ENCODE data around the gene NPAS3. TPM values are rescaled to one million over a fixed set of nuclear protein-coding genes. Genes with fewer than 3 reads are reported as not detected.

The NPAS3 gene
- total RNA-seq, 1 experiment from 2014 or later: 0.36 TPM

- Histone ChIP-seq H3K9ac (ENCODE audit: low read length) (no peak overlapping the region), H3K79me2 (ENCODE audit: low read length) (no peaks in the 10 kb centered on the region), H3K9me2 (replicated peaks; ENCODE audit: low read length) (no peaks in the 10 kb centered on the region), H2AFZ (ENCODE audit: low read length) (no peak overlapping the region), H3K9me3 (ENCODE audit: low read length) (no peaks in the 10 kb centered on the region), H4K20me1 (ENCODE audit: low read length) (no peaks in the 10 kb centered on the region), H3K4me3 (ENCODE audit: low read length) (no peak overlapping the region), H3K27ac (ENCODE audit: low read length) (no peak overlapping the region), H3K27me3 (ENCODE audit: low read length) (no peaks in the 10 kb centered on the region), H3K4me1 (ENCODE audit: insufficient read depth, low read length) (peaks cover 11% of the 10 kb centered on the region; the same call in 1 of the 2 replicates), H3F3A (ENCODE audit: low read length, unreplicated experiment) (no peaks in the 10 kb centered on the region), H3K36me3 (ENCODE audit: low read depth, low read length) (no peaks in the 10 kb centered on the region), H3K4me2 (ENCODE audit: low read length) (no peak overlapping the region)
- intact Hi-C loops (cut with micrococcal nuclease): no loop called here
- TF ChIP-seq EZH2phosphoT487 (IDR thresholded peaks at IDR 0.05; ENCODE audit: borderline replicate concordance, low read length) (no peak), EZH2 (IDR thresholded peaks at IDR 0.05; ENCODE audit: low read length, unreplicated experiment) (no peak)
- TF ChIP-seq, protein P1, sequence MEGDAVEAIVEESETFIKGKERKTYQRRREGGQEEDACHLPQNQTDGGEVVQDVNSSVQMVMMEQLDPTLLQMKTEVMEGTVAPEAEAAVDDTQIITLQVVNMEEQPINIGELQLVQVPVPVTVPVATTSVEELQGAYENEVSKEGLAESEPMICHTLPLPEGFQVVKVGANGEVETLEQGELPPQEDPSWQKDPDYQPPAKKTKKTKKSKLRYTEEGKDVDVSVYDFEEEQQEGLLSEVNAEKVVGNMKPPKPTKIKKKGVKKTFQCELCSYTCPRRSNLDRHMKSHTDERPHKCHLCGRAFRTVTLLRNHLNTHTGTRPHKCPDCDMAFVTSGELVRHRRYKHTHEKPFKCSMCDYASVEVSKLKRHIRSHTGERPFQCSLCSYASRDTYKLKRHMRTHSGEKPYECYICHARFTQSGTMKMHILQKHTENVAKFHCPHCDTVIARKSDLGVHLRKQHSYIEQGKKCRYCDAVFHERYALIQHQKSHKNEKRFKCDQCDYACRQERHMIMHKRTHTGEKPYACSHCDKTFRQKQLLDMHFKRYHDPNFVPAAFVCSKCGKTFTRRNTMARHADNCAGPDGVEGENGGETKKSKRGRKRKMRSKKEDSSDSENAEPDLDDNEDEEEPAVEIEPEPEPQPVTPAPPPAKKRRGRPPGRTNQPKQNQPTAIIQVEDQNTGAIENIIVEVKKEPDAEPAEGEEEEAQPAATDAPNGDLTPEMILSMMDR (conservative IDR thresholded peaks at IDR 0.05; ENCODE audit: low read depth, low read length): no peak
- ChIA-PET CTCF (no interaction called here), POLR2A (ENCODE audit: unreplicated experiment) (no interaction called here)
- ATAC-seq (no peak), DNase-seq (no peak)
- BruUV-seq (replicated peaks): no TSS peak
Measured at GRCh38 chr14:33788161-33788560, 849.5 kb downstream of the NPAS3 start.

- no peaks in the 10 kb centered on the region for H3K36me3 ChIP-seq (ENCODE audit: low read depth, low read length)
- TF ChIP-seq EZH2 (IDR thresholded peaks at IDR 0.05; ENCODE audit: low read length, unreplicated experiment): no peak
- TF ChIP-seq, protein P1 (conservative IDR thresholded peaks at IDR 0.05; ENCODE audit: low read depth, low read length): no peak
- no peaks in the 10 kb centered on the region for H3K27me3 ChIP-seq (ENCODE audit: low read length)
- H3K79me2 ChIP-seq (ENCODE audit: low read length): no peaks in the 10 kb centered on the region
- H3K9me2 ChIP-seq (replicated peaks; ENCODE audit: low read length): no peaks in the 10 kb centered on the region
- H3K4me3 ChIP-seq (ENCODE audit: low read length): no peak overlapping the region
- H3K27ac ChIP-seq (ENCODE audit: low read length): no peak overlapping the region
- ChIA-PET CTCF (no interaction called here), POLR2A (ENCODE audit: unreplicated experiment) (no interaction called here)
- DNase-seq (no peak), ATAC-seq (no peak)
- H3K9me3 ChIP-seq (ENCODE audit: low read length): no peaks in the 10 kb centered on the region
- H3K9ac ChIP-seq (ENCODE audit: low read length): no peak overlapping the region
- H2AFZ ChIP-seq (ENCODE audit: low read length): no peak overlapping the region
- no peaks in the 10 kb centered on the region for H4K20me1 ChIP-seq (ENCODE audit: low read length)
- H3F3A ChIP-seq (ENCODE audit: low read length, unreplicated experiment): no peaks in the 10 kb centered on the region
- no peak overlapping the region for H3K4me2 ChIP-seq (ENCODE audit: low read length)
- intact Hi-C loops (cut with micrococcal nuclease): loop anchor here (5.0 to 10.0 kb wide), 3 partner anchors 174 to 846 kb away; no protein-coding TSS in a partner anchor
- BruUV-seq (replicated peaks): no TSS peak
- H3K4me1 ChIP-seq (ENCODE audit: insufficient read depth, low read length): peaks cover 11% of the 10 kb centered on the region; the same call in 1 of the 2 replicates
Measured at GRCh38 chr14:33790996-33791395, 852.3 kb downstream of the NPAS3 start.

- no peaks in the 10 kb centered on the region for H3K27me3 ChIP-seq (ENCODE audit: low read length)
- intact Hi-C loops (cut with micrococcal nuclease): loop anchor here (1.0 to 10.0 kb wide), 8 partner anchors 116 to 1215 kb away; no protein-coding TSS in a partner anchor
- CTCF ChIA-PET: interaction anchor here (0.6 to 1.5 kb wide), 8 partner anchors 94 to 1094 kb away, joined by 3 to 9 read pairs (median 4); no protein-coding TSS in a partner anchor
- H3K4me3 ChIP-seq (ENCODE audit: low read length): no peak overlapping the region
- H3K27ac ChIP-seq (ENCODE audit: low read length): no peak overlapping the region
- no peaks in the 10 kb centered on the region for H3K9me3 ChIP-seq (ENCODE audit: low read length)
- H2AFZ ChIP-seq (ENCODE audit: low read length): no peak overlapping the region; the same call in 1 of the 2 replicates
- no peaks in the 10 kb centered on the region for H3K79me2 ChIP-seq (ENCODE audit: low read length)
- H3K9ac ChIP-seq (ENCODE audit: low read length): no peak overlapping the region
- ATAC-seq (no peak; the same call in 1 of the 2 replicates), DNase-seq (no peak)
- BruUV-seq (replicated peaks): no TSS peak
- H4K20me1 ChIP-seq (ENCODE audit: low read length): no peaks in the 10 kb centered on the region
- H3K9me2 ChIP-seq (replicated peaks; ENCODE audit: low read length): no peaks in the 10 kb centered on the region
- H3F3A ChIP-seq (ENCODE audit: low read length, unreplicated experiment): no peaks in the 10 kb centered on the region
- POLR2A ChIA-PET (ENCODE audit: unreplicated experiment): no interaction called here
- peak overlapping the region; percentile 9; the same call in 1 of the 2 replicates for H3K4me2 ChIP-seq (ENCODE audit: low read length)
- TF ChIP-seq EZH2phosphoT487 (IDR thresholded peaks at IDR 0.05; ENCODE audit: borderline replicate concordance, low read length) (no peak), EZH2 (IDR thresholded peaks at IDR 0.05; ENCODE audit: low read length, unreplicated experiment) (no peak)
- TF ChIP-seq, protein P1 (conservative IDR thresholded peaks at IDR 0.05; ENCODE audit: low read depth, low read length): no peak
- peaks cover 11% of the 10 kb centered on the region for H3K4me1 ChIP-seq (ENCODE audit: insufficient read depth, low read length)
- no peaks in the 10 kb centered on the region for H3K36me3 ChIP-seq (ENCODE audit: low read depth, low read length)
Measured at GRCh38 chr14:33792009-33792719, 853.5 kb downstream of the NPAS3 start.

Measured in PC-3 (cell line).